B cell (primary cell): Measurements from ENCODE around the gene GAB4. TPM values are rescaled to one million over a fixed set of nuclear protein-coding genes. Genes with fewer than 3 reads are reported as not detected.

Experiments used
- ATAC-seq: fragments of 200-7000 bp; cut with Tn5 transposase; one replicate; pipeline ENCODE4 v1.10.0; 2021; ENCODE audit warnings: low read depth, mild to moderate bottlenecking, moderate number of reproducible peaks, moderate library complexity
- CTCF ChIA-PET: fragments of 350-600 bp; sonication (Branson Sonifier 250); formaldehyde crosslinking; loops from one replicate; lab custom pipeline; 2021; ENCODE audit warnings: antibody characterized with exemption, inconsistent platforms; lab: Charles Lee
- POLR2A ChIA-PET: fragments of 350-600 bp; sonication (Branson Sonifier 250); formaldehyde crosslinking; loops from one replicate; lab custom pipeline; 2021; ENCODE audit warnings: antibody characterized with exemption; lab: Charles Lee
- DNase-seq: peaks from one replicate; pipeline ENCODE4 v3.0.0; 2013
- H2AFZ ChIP-seq: 2 replicates; pipeline ENCODE4 v1.6.1; 2012; ENCODE audit warnings: mild to moderate bottlenecking, low read depth, low read length; ENCODE audit not compliant: insufficient read depth, poor library complexity, severe bottlenecking
- H3K27ac ChIP-seq, 2 donors: 1 replicate in 1 of 2; 2 replicates in 1 of 2; pipeline ENCODE4 v1.5.1; 2012 to 2013; ENCODE audit warnings: low read length in 2 of 2, mild to moderate bottlenecking in 2 of 2, moderate library complexity in 1 of 2
- H3K27me3 ChIP-seq, 4 experiments: fragments of 200-600 bp in 1 of 4; sonication (generic) in 1 of 4; replicated peaks in 1 of 4; 1 replicate in 2 of 4; 2 replicates in 2 of 4; pipeline versions ENCODE4 v1.6.1 to v1.7.0; 2013 to 2016; ENCODE audit warnings: low read length in 3 of 4, mild to moderate bottlenecking in 2 of 4, mixed read lengths in 1 of 4, moderate library complexity in 1 of 4; ENCODE audit not compliant: insufficient read depth in 4 of 4, control insufficient read depth in 3 of 4; ENCODE audit errors: control extremely low read depth in 1 of 4
- H3K36me3 ChIP-seq, 2 experiments: replicated peaks in 1 of 2; 1 replicate in 1 of 2; 2 replicates in 1 of 2; pipeline versions ENCODE4 v1.6.1 to v1.7.1; 2013; ENCODE audit warnings: low read length in 1 of 2; ENCODE audit not compliant: insufficient read depth in 2 of 2, control insufficient read depth in 1 of 2; ENCODE audit errors: control extremely low read depth in 1 of 2, extremely low read depth in 1 of 2
- H3K4me1 ChIP-seq, 2 donors: fragments of 200-600 bp in 1 of 2; sonication (generic) in 1 of 2; 1 replicate in 1 of 2; 2 replicates in 1 of 2; pipeline versions ENCODE4 v1.5.1 to v1.6.1; 2013 to 2017; ENCODE audit warnings: low read length in 2 of 2; ENCODE audit not compliant: control insufficient read depth in 2 of 2, insufficient read depth in 2 of 2
- H3K4me2 ChIP-seq: replicated peaks from 2 replicates; pipeline ENCODE3; 2012; ENCODE audit warnings: mild to moderate bottlenecking, low read depth, low read length; ENCODE audit not compliant: poor library complexity, severe bottlenecking
- H3K4me3 ChIP-seq, 5 experiments: fragments of 200-600 bp in 1 of 5; sonication (generic) in 1 of 5; 1 replicate in 3 of 5; 2 replicates in 2 of 5; pipeline versions ENCODE4 v1.5.1 to v1.7.0; 2011 to 2016; ENCODE audit warnings: low read length in 4 of 5, mild to moderate bottlenecking in 4 of 5, low read depth in 2 of 5, control low read depth in 1 of 5, moderate library complexity in 1 of 5; ENCODE audit not compliant: insufficient read depth in 1 of 5; ENCODE audit errors: control extremely low read depth in 1 of 5, extremely low read depth in 1 of 5
- H3K79me2 ChIP-seq: fragments of 200-600 bp; sonication (generic); one replicate; pipeline ENCODE4 v1.6.0; 2016; ENCODE audit warnings: low read length; ENCODE audit not compliant: control insufficient read depth, insufficient read depth
- H3K9ac ChIP-seq: fragments of 200-600 bp; sonication (generic); 2 replicates; pipeline ENCODE4 v1.6.1; 2017; ENCODE audit warnings: mild to moderate bottlenecking, low read length, moderate library complexity
- H3K9me3 ChIP-seq, 3 donors: one replicate each; pipeline versions ENCODE4 v1.6.1 to v1.7.1; 2013; ENCODE audit warnings: low read length in 2 of 3; ENCODE audit not compliant: control insufficient read depth in 2 of 3, insufficient read depth in 1 of 3; ENCODE audit errors: control extremely low read depth in 1 of 3
- H4K20me1 ChIP-seq: 2 replicates; pipeline ENCODE4 v1.6.0; 2012; ENCODE audit warnings: mild to moderate bottlenecking, low read length; ENCODE audit not compliant: insufficient read depth, control insufficient read depth, poor library complexity, severe bottlenecking
- H3K27ac Mint-ChIP-seq: one replicate; pipeline ENCODE4 v1.8.0; 2021; ENCODE audit warnings: mixed read lengths
- H3K27me3 Mint-ChIP-seq: one replicate; pipeline ENCODE4 v1.8.0; 2021; ENCODE audit warnings: mixed read lengths
- H3K4me1 Mint-ChIP-seq: one replicate; pipeline ENCODE4 v1.8.0; 2021; ENCODE audit warnings: mixed read lengths
- H3K4me3 Mint-ChIP-seq: one replicate; pipeline ENCODE4 v1.8.0; 2021; ENCODE audit warnings: mixed read lengths
- H3K9me3 Mint-ChIP-seq: one replicate; pipeline ENCODE4 v1.8.0; 2022; ENCODE audit warnings: mixed read lengths; ENCODE audit not compliant: insufficient read depth
- CTCF ChIP-seq: fragments of 200-600 bp; IDR thresholded peaks from one replicate; pipeline ENCODE4 v1.8.0; 2022; ENCODE audit warnings: antibody characterized with exemption, mild to moderate bottlenecking
- EZH2 ChIP-seq: IDR thresholded peaks from 2 replicates; pipeline ENCODE4 v1.6.1; 2012; ENCODE audit warnings: borderline replicate concordance, low read depth, mild to moderate bottlenecking, moderate library complexity, low read length; ENCODE audit not compliant: insufficient read depth, poor library complexity, severe bottlenecking
- WGBS: methylation state at CpG from one replicate; pipeline ENCODE4 v1.1.5; 2013; ENCODE audit warnings: missing lambda C conversion rate; ENCODE audit not compliant: insufficient coverage; 5-methylcytosine and 5-hydroxymethylcytosine counted together
- intact Hi-C: fragments of 100-400 bp; cut with micrococcal nuclease; formaldehyde crosslinking; loops from one replicate; pipeline ENCODE4 v1.10.0; 2022
- polyA plus RNA-seq: library from polyadenylated mRNA; depleted of rRNA; stranded (reverse); fragments of >200 nt; gene quantifications from 2 replicates; pipeline ENCODE4 v1.2.3, GENCODE V29; 2012
- total RNA-seq, 2 donors: library from RNA; stranded (reverse); fragments of 120-200 nt in 1 of 2; gene quantifications; 1 replicate in 1 of 2; 2 replicates in 1 of 2; pipeline versions ENCODE4 v1.2.3 to v1.2.4, GENCODE V29; 2013 to 2022

The GAB4 gene
- total and polyA plus RNA-seq, 2 donors (not counting 1 experiment from before 2014, with no cell fraction given), result not detected

GRCh38 chr22:16964366-16964765, 43.7 kb downstream of the GAB4 start:
- H3K27ac Mint-ChIP-seq, result no peak overlapping the region
- no peak for DNase-seq
- intact Hi-C loops, result no loop called here

More at GRCh38 chr22:16964366-16964765, 43.7 kb downstream of the GAB4 start:
- Histone ChIP-seq H3K4me2 (no peak overlapping the region), H3K4me1 (no peaks in the 10 kb centered on the region), H2AFZ (no peak overlapping the region), H3K79me2 (no peaks in the 10 kb centered on the region), H3K27me3 (no peaks in the 10 kb centered on the region), H4K20me1 (no peaks in the 10 kb centered on the region), H3K9ac (no peak overlapping the region), H3K9me3 (no peaks in the 10 kb centered on the region), H3K36me3 (no peaks in the 10 kb centered on the region), H3K27ac (no peak overlapping the region), H3K4me3 (no peak overlapping the region)
- ChIA-PET POLR2A (no interaction called here), CTCF (no interaction called here)
- TF ChIP-seq CTCF (no peak), EZH2 (no peak)
- no peaks in the 10 kb centered on the region for H3K4me1 Mint-ChIP-seq
- WGBS, result 92% methylated on average over 3 of the region's 5 CpGs
- no peaks in the 10 kb centered on the region for H3K9me3 Mint-ChIP-seq
- H3K27me3 Mint-ChIP-seq, result peaks cover 7% of the 10 kb centered on the region
- ATAC-seq, result no peak
- no peak overlapping the region for H3K4me3 Mint-ChIP-seq
